ENCODE results near the gene ANO10.

The ANO10 gene

DNA sequence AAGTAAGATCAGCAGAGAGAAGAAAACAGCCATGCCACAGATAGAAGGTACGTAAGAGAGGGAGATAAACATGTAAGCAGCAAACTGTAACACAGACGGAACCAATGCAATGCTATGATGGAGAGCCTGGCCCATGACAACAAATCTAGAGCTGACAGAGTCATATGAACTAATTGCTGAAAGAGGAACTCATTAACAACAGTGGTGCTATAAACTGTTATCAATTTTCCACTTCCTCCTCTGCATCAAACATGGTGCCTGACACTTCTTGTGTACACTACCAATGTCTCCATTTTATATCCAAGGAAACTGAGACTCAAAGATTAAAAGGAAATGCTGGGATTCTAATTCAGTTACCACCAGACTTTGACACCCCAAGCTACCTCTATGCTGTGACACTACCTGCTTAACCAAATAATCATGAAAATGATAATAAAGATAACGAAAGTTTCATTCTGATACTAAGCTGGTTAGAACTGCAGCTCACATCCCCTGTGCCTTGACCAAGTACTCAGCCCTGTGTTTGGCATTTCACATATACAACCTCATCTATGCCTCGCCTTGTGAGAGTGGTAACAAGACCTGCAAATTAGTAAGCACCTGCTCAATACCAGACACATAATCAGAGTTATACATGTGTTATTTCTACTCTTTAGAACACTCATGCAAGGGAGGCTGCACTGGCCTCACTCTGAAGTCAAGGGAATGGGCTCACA is 79.3 kb downstream of the ANO10 start:
- TF ChIP-seq, protein P1, sequence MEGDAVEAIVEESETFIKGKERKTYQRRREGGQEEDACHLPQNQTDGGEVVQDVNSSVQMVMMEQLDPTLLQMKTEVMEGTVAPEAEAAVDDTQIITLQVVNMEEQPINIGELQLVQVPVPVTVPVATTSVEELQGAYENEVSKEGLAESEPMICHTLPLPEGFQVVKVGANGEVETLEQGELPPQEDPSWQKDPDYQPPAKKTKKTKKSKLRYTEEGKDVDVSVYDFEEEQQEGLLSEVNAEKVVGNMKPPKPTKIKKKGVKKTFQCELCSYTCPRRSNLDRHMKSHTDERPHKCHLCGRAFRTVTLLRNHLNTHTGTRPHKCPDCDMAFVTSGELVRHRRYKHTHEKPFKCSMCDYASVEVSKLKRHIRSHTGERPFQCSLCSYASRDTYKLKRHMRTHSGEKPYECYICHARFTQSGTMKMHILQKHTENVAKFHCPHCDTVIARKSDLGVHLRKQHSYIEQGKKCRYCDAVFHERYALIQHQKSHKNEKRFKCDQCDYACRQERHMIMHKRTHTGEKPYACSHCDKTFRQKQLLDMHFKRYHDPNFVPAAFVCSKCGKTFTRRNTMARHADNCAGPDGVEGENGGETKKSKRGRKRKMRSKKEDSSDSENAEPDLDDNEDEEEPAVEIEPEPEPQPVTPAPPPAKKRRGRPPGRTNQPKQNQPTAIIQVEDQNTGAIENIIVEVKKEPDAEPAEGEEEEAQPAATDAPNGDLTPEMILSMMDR (IDR thresholded peaks at IDR 0.05; ENCODE audit: low read depth, low read length, missing control alignments), result no peak
- H3K4me3 ChIP-seq (replicated peaks; ENCODE audit: low read depth, low read length), result no peak overlapping the region
- DNase-seq (ENCODE audit: extremely low read depth, low read depth), result no peak

DNA sequence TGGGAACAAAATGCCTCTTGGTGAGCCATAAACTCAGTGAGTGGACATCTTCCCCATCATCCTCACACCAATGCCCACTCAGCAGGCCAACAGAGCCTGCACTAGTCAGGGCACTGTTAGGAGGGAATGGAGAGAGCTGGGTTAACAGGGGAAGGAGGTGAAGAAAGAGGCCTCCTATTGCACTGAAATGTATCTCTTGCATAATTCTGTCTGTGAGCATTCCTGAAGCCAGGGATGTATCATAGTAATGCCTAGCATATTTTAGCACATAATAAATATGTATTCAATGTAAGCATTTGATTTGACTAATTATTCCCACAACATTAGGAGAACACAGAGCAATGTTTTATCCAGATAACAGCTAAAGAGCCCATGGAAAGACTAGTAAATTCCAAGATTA is 81.2 kb downstream of the ANO10 start:
- H3K4me3 ChIP-seq (replicated peaks; ENCODE audit: low read depth, low read length), result no peak overlapping the region
- TF ChIP-seq, protein P1 (IDR thresholded peaks at IDR 0.05; ENCODE audit: low read depth, low read length, missing control alignments), result no peak
- DNase-seq (ENCODE audit: extremely low read depth, low read depth), result no peak

DNA sequence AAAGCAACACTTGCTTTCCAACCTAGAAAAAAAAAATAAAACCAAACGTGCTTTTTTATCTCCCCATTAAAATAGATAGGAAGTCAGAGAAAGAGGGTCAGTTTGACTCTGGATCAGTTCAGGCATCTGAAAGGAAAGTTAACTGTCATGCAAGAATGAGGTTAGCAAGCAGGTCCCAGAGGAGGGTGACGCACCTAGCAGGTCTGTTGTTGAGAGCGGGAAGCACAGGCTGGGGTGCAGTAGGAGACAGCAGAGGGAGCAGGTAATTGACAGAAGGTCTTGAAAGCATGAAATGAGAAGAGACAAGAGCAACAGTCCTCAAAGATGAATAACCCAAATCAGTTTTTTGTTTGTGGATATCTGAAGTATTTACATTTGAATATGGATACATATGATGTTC is 82.5 kb downstream of the ANO10 start:
- TF ChIP-seq, protein P1 (IDR thresholded peaks at IDR 0.05; ENCODE audit: low read depth, low read length, missing control alignments), result no peak
- DNase-seq (ENCODE audit: extremely low read depth, low read depth), result no peak
- no peak overlapping the region for H3K4me3 ChIP-seq (replicated peaks; ENCODE audit: low read depth, low read length)

DNA sequence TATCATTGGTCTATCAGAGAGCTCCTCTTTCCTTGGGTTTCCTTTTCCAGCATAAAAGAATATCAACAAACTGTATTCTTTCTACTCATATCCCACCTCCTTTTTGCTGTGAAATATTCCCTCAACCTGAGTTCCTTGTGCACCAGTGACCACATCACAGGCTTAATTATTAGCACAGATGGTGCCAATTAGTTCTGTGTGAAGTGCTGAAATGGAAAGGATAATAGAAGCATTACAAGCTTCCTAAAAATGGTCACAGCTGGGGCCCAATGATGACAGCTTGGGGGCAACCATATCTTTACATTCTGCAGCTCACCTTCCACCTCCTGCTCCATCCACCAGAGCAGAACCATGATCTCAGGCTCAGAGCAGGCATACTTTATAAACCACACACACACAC is 84.6 kb downstream of the ANO10 start:
- DNase-seq (ENCODE audit: extremely low read depth, low read depth), result no peak
- TF ChIP-seq, protein P1 (IDR thresholded peaks at IDR 0.05; ENCODE audit: low read depth, low read length, missing control alignments), result no peak
- no peak overlapping the region for H3K4me3 ChIP-seq (replicated peaks; ENCODE audit: low read depth, low read length)

DNA sequence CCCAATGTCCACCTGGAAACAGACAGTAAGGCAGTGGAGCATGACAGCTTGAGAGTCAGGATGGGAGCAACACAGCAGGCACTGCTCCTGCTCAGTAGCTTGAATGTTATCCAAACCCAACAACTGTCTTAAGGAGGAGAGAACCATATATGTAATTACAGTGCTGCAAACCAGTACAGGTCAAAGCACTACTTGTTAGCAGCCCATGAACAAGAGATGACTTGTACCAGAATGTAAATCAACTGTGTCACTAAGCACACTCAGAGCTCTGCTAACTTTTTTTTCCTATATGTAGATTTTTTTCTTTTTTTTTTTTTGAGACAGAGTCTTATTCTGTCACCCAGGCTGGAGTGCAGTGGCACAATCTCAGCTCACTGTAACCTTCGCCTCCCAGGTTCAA is 87.1 kb downstream of the ANO10 start:
- DNase-seq (ENCODE audit: extremely low read depth, low read depth), result no peak
- H3K4me3 ChIP-seq (replicated peaks; ENCODE audit: low read depth, low read length), result no peak overlapping the region
- TF ChIP-seq, protein P1 (IDR thresholded peaks at IDR 0.05; ENCODE audit: low read depth, low read length, missing control alignments), result no peak

DNA sequence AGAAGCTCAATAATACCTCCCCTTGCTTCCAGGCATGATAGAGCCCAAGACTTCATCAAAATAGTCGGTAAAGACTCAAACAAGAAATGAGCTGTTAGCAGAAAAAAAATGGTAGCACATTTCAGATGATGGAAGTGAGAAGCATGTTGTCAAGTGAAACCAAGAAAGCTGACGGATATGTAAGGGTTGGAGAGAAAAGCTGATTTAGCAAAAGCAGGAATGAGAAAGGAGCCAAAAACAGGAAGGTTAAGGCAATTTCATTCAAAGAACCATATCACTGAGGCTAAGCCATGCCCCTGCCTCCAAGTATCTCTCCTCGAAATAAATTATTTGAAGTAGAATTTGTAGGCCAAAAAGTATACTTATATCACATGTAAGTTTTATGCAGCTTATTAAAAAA is 88.8 kb downstream of the ANO10 start:
- no peak overlapping the region for H3K4me3 ChIP-seq (replicated peaks; ENCODE audit: low read depth, low read length)
- no peak for DNase-seq (ENCODE audit: extremely low read depth, low read depth)
- TF ChIP-seq, protein P1 (IDR thresholded peaks at IDR 0.05; ENCODE audit: low read depth, low read length, missing control alignments), result no peak

DNA sequence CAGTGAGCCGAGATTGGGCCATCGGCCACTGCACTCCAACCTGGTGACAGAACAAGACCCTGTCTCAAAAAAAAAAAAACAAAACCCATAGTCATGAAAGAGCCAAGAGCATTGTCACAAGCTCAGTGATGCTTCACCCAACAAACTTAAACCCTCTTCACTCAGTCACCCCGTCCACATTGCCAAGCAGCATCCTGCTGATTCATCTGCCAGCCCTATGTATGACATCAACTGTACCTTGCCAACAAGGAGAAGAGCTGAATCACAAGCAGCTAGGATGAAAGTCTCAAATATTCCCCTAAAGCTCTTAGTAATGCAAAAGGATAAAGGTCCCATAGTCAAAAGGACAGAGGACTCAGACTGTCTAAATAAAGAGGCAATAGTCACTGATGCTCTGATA is 90.0 kb downstream of the ANO10 start:
- TF ChIP-seq, protein P1 (IDR thresholded peaks at IDR 0.05; ENCODE audit: low read depth, low read length, missing control alignments), result no peak
- DNase-seq (ENCODE audit: extremely low read depth, low read depth), result no peak
- no peak overlapping the region for H3K4me3 ChIP-seq (replicated peaks; ENCODE audit: low read depth, low read length)

All from HFF-Myc (cell line).